MM.1S (cell line): ENCODE data around the gene ZNF333.

Experiments
- EZH2 ChIP-seq: fragments of 300-600 bp; sonication (generic); optimal IDR thresholded peaks from 2 replicates; pipeline ENCODE3; 2017; ENCODE audit warnings: low read depth, mild to moderate bottlenecking, antibody characterized with exemption, low read length, mixed read lengths
- EZH2phosphoT487 ChIP-seq: fragments of 300-600 bp; sonication (generic); IDR thresholded peaks from 2 replicates; pipeline ENCODE4 v1.6.1; 2018; ENCODE audit warnings: antibody characterized with exemption, low read length
- TF ChIP-seq, protein P1 (sequence below): fragments of 300-600 bp; sonication (generic); IDR thresholded peaks from 2 replicates; pipeline ENCODE4 v1.5.1; 2016; ENCODE audit warnings: antibody characterized with exemption, low read length, mixed read lengths

DNA sequence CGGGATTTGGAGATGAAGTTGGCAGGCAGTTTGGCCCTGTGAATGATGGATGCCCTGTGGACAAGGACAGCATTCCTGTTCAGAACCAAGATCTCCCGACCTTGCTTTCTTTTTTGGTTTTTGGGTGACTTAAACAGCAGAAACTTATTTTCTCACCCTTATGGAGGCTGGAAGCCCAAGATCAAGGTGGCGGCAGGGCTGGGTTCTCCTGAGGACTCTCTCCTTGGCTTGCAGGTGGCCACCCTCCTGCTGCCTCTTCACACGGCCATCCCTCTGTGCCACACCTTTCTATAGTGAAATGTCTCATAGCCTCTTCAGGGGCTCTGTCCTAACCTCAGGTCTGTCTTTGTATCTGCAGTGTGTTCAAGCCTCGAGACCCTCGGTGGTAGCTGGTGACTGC is 14.0 kb downstream of the ZNF333 start:
- TF ChIP-seq, protein P1, sequence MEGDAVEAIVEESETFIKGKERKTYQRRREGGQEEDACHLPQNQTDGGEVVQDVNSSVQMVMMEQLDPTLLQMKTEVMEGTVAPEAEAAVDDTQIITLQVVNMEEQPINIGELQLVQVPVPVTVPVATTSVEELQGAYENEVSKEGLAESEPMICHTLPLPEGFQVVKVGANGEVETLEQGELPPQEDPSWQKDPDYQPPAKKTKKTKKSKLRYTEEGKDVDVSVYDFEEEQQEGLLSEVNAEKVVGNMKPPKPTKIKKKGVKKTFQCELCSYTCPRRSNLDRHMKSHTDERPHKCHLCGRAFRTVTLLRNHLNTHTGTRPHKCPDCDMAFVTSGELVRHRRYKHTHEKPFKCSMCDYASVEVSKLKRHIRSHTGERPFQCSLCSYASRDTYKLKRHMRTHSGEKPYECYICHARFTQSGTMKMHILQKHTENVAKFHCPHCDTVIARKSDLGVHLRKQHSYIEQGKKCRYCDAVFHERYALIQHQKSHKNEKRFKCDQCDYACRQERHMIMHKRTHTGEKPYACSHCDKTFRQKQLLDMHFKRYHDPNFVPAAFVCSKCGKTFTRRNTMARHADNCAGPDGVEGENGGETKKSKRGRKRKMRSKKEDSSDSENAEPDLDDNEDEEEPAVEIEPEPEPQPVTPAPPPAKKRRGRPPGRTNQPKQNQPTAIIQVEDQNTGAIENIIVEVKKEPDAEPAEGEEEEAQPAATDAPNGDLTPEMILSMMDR: no peak
- no peak for TF ChIP-seq EZH2phosphoT487
- TF ChIP-seq EZH2: no peak
